ENCODE data around the gene AOPEP. TPM values are rescaled to one million over a fixed set of nuclear protein-coding genes. Genes with fewer than 3 reads are reported as not detected.

The AOPEP gene
- total and polyA plus RNA-seq, 3 donors from 2014 or later, result 31.4 to 95.0 (median 80.4) TPM

- Histone ChIP-seq H3K9me3 (no peaks in the 10 kb centered on the region), H3K4me3 (no peak overlapping the region), H3K36me3 (ENCODE audit: low read depth, missing control alignments) (no peaks in the 10 kb centered on the region), H3K4me1 (peaks cover 18% of the 10 kb centered on the region), H3K27me3 (no peaks in the 10 kb centered on the region), H3K27ac (peak overlapping the region in 1 of 2 donors; percentile 62)
- TF ChIP-seq CTCF (IDR thresholded peaks at IDR 0.05) (no peak), POLR2A (IDR thresholded peaks at IDR 0.05) (no peak)
- 35 to 53% methylated on average over 10 of the region's 10 CpGs for WGBS, 2 donors
- intact Hi-C loops (cut with DNase I; ENCODE audit: low total_unique reads), result no loop called here
- DNase-seq, result no peak
Observed at GRCh38 chr9:95057101-95057500, 330.6 kb downstream of the AOPEP start.

DNA sequence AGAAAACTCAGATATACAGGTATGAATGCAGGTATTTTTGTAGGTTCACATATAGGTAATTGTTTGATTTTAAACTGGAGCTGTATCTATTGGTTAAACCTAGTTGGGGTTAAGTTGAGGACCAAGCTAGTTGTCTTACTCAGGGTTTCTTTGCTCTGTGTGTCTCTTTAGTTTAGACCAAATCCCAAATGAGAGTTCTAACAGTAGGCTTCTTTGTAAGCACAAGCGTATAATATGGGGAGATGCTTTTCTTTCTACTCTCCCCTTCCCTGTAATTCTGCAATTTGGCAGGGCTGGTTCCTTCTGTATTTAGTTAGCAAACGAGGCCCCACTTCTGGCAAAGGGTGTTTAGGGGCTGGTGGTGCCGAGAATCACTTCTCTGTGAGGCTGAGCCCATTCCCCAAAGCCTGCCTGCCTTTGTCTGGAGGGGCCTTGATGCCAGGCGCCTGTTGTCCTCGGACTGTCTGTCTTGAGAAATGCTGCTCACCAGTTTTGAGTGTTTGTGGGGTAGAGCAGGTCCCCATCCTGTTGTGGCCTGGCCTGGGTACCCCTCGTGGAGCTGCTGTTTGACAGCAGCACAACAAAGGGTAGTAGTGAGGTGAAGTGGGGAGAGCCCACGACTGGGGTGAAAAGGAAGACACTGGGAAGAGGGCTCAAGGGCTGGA lies 331.8 kb downstream of the AOPEP start:
- Histone ChIP-seq H3K4me3 (no peak overlapping the region), H3K27ac (peak overlapping the region in 1 of 2 donors; percentile 62), H3K4me1 (peaks cover 25% of the 10 kb centered on the region), H3K36me3 (ENCODE audit: low read depth, missing control alignments) (no peaks in the 10 kb centered on the region), H3K27me3 (no peaks in the 10 kb centered on the region), H3K9me3 (no peaks in the 10 kb centered on the region)
- TF ChIP-seq POLR2A (IDR thresholded peaks at IDR 0.05) (no peak), CTCF (IDR thresholded peaks at IDR 0.05) (no peak)
- intact Hi-C loops (cut with DNase I; ENCODE audit: low total_unique reads), result no loop called here
- WGBS, 2 donors, result 71 to 73% methylated on average over 7 of the region's 7 CpGs
- no peak for DNase-seq

DNA sequence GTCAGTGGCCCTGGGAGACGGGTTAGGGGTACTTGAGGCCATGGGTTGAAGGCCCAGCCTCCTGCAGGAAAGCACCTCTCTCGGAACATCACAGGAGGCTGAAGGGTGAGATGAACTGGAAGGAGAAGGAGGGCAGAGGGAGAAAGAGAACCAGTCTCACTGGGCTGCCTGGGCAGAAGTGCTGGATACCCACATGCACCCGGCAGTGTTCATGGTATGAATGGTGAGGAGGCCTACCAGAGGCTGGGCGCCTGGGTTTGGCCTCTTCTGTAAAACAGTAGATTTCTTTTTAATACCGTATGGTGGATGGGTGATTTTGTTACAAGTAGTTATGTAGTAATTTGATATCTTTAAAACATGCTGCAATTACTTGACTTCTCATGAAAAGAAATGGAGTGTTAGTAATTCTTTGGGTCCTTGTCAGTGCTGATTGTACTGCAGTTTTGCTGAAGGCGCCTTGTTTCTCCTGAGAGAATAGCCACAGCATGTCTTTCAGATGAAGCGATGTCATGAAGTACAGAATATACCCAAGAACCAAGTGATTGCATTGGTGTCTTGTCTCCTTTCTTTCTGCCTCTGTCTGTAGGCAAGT lies 332.4 kb downstream of the AOPEP start:
- Histone ChIP-seq H3K36me3 (ENCODE audit: low read depth, missing control alignments) (no peaks in the 10 kb centered on the region), H3K27me3 (no peaks in the 10 kb centered on the region), H3K4me3 (no peak overlapping the region), H3K4me1 (peaks cover 25% of the 10 kb centered on the region), H3K27ac (no peak overlapping the region), H3K9me3 (no peaks in the 10 kb centered on the region)
- WGBS, 2 donors, result 75 to 82% methylated on average over 7 of the region's 7 CpGs
- intact Hi-C loops (cut with DNase I; ENCODE audit: low total_unique reads), result no loop called here
- TF ChIP-seq POLR2A (IDR thresholded peaks at IDR 0.05) (no peak), CTCF (IDR thresholded peaks at IDR 0.05) (no peak)
- DNase-seq, result no peak

DNA sequence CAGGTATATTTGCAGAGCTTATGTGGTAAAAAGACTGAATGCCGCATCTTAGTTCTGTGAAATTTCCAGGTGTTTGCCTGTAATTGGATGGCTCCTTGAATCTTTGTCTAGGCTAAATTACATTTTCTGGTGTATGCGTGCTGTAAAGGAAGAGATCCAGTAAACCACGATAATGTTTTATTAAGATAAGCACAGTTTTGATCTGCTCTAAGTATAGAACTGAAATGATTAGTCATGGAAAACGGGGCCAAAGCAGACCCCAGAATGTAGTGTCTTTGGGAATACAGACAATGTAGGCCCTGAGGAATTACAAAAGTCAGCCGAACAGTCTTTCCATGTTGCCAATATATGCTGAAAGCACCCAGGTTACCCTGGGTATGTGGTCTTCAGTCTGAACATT lies 333.7 kb downstream of the AOPEP start:
- DNase-seq, result no peak
- Histone ChIP-seq H3K36me3 (ENCODE audit: low read depth, missing control alignments) (no peaks in the 10 kb centered on the region), H3K4me1 (peaks cover 25% of the 10 kb centered on the region), H3K4me3 (no peak overlapping the region), H3K9me3 (no peaks in the 10 kb centered on the region), H3K27ac (no peak overlapping the region), H3K27me3 (no peaks in the 10 kb centered on the region)
- intact Hi-C loops (cut with DNase I; ENCODE audit: low total_unique reads), result no loop called here
- 57 to 64% methylated on average over 5 of the region's 5 CpGs for WGBS, 2 donors
- TF ChIP-seq POLR2A (IDR thresholded peaks at IDR 0.05) (no peak), CTCF (IDR thresholded peaks at IDR 0.05) (no peak)

GRCh38 chr9:95060916-95061315 lies 334.4 kb downstream of the AOPEP start:
- Histone ChIP-seq H3K36me3 (ENCODE audit: low read depth, missing control alignments) (no peaks in the 10 kb centered on the region), H3K9me3 (no peaks in the 10 kb centered on the region), H3K27me3 (no peaks in the 10 kb centered on the region), H3K27ac (no peak overlapping the region), H3K4me1 (peaks cover 23% of the 10 kb centered on the region), H3K4me3 (no peak overlapping the region)
- no peak for TF ChIP-seq CTCF (IDR thresholded peaks at IDR 0.05)
- TF ChIP-seq POLR2A (IDR thresholded peaks at IDR 0.05), result no peak
- no peak for DNase-seq
- 76 to 93% methylated on average over 2 of the region's 2 CpGs for WGBS, 2 donors
- intact Hi-C loops (cut with DNase I; ENCODE audit: low total_unique reads), result no loop called here

Measured in testis (tissue), 3 donors.